Suprapubic skin (tissue), 3 donors: ENCODE results near the gene ESAM.

Experiments used
- EP300 ChIP-seq: sonication (generic); formaldehyde crosslinking; IDR thresholded peaks from one replicate; pipeline ENCODE4 v1.6.1; 2017; ENCODE audit warnings: antibody characterized with exemption
- TF ChIP-seq, protein P1 (sequence below), 2 donors: fragments of 200-600 bp in 1 of 2; fragments of 450-650 bp in 1 of 2; sonication (generic) in 1 of 2; IDR thresholded peaks; one replicate each; pipeline ENCODE4 v1.5.1; 2016 to 2019; ENCODE audit warnings: antibody characterized with exemption in 2 of 2, mild to moderate bottlenecking in 1 of 2, moderate library complexity in 1 of 2

DNA sequence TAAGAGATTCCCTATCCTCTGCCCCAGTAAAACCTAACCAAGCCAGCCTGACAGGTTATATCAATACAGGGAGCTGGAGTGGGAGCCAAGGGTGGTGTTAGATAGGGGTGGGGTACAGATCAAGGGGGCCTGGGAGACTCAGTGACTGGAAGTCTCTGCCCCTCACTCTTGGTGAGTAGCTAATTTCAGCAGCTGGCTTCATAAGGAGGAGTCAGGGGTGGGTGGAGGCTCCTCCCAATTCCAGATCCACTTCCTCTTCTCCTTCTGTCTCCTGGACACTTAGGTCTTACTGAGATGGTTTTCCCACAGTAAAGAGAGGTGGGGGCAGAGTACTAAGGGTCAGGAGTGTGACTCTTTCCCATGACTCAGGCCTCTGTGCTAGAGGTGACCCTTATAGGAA lies 8.9 kb downstream of the ESAM start:
- TF ChIP-seq, protein P1, sequence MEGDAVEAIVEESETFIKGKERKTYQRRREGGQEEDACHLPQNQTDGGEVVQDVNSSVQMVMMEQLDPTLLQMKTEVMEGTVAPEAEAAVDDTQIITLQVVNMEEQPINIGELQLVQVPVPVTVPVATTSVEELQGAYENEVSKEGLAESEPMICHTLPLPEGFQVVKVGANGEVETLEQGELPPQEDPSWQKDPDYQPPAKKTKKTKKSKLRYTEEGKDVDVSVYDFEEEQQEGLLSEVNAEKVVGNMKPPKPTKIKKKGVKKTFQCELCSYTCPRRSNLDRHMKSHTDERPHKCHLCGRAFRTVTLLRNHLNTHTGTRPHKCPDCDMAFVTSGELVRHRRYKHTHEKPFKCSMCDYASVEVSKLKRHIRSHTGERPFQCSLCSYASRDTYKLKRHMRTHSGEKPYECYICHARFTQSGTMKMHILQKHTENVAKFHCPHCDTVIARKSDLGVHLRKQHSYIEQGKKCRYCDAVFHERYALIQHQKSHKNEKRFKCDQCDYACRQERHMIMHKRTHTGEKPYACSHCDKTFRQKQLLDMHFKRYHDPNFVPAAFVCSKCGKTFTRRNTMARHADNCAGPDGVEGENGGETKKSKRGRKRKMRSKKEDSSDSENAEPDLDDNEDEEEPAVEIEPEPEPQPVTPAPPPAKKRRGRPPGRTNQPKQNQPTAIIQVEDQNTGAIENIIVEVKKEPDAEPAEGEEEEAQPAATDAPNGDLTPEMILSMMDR (IDR thresholded peaks at IDR 0.05), result no peak
- TF ChIP-seq EP300, result no peak
